Activated CD4-positive, alpha-beta T cell treated with anti-CD3 and anti-CD28 coated beads, Interleukin-2, amount 10 ng/mL, durations not matched to agents 7 days and 5 days (primary cell): ENCODE data around the gene CARD6. TPM values are rescaled to one million over a fixed set of nuclear protein-coding genes. Genes with fewer than 3 reads are reported as not detected.
"Not testable (repeated sequence)": the region's sequence is repeated elsewhere in the genome, so short reads cannot be mapped to it uniquely, and the experiment has no call there.

ENCODE experiments used
- CTCF ChIA-PET: fragments of 350-600 bp; sonication (Branson Sonifier 250); formaldehyde crosslinking; loops from one replicate; lab custom pipeline; 2021; ENCODE audit warnings: antibody characterized with exemption; lab: Charles Lee
- POLR2A ChIA-PET: fragments of 350-600 bp; sonication (Branson Sonifier 250); formaldehyde crosslinking; loops from one replicate; lab custom pipeline; 2021; ENCODE audit warnings: antibody characterized with exemption; lab: Charles Lee
- DNase-seq: peaks from one replicate; pipeline ENCODE4 v3.0.0-alpha.2; 2020
- H3K27ac Mint-ChIP-seq: one replicate; pipeline ENCODE4 v1.8.0; 2021; ENCODE audit warnings: mild to moderate bottlenecking, moderate library complexity, mixed read lengths
- H3K27me3 Mint-ChIP-seq: one replicate; pipeline ENCODE4 v1.8.0; 2021; ENCODE audit warnings: mixed read lengths
- H3K36me3 Mint-ChIP-seq: one replicate; pipeline ENCODE4 v1.8.0; 2021; ENCODE audit warnings: low read depth, mixed read lengths
- H3K4me1 Mint-ChIP-seq: one replicate; pipeline ENCODE4 v1.8.0; 2021; ENCODE audit warnings: mixed read lengths
- H3K4me3 Mint-ChIP-seq: one replicate; pipeline ENCODE4 v1.8.0; 2021; ENCODE audit warnings: mild to moderate bottlenecking, moderate library complexity, mixed read lengths
- H3K9me3 Mint-ChIP-seq: one replicate; pipeline ENCODE4 v1.8.0; 2021; ENCODE audit warnings: mixed read lengths
- total RNA-seq, 2 experiments: library from RNA; stranded (reverse); gene quantifications; one replicate each; pipeline ENCODE4 v1.2.3, GENCODE V29; 2021

The CARD6 gene, protein sequence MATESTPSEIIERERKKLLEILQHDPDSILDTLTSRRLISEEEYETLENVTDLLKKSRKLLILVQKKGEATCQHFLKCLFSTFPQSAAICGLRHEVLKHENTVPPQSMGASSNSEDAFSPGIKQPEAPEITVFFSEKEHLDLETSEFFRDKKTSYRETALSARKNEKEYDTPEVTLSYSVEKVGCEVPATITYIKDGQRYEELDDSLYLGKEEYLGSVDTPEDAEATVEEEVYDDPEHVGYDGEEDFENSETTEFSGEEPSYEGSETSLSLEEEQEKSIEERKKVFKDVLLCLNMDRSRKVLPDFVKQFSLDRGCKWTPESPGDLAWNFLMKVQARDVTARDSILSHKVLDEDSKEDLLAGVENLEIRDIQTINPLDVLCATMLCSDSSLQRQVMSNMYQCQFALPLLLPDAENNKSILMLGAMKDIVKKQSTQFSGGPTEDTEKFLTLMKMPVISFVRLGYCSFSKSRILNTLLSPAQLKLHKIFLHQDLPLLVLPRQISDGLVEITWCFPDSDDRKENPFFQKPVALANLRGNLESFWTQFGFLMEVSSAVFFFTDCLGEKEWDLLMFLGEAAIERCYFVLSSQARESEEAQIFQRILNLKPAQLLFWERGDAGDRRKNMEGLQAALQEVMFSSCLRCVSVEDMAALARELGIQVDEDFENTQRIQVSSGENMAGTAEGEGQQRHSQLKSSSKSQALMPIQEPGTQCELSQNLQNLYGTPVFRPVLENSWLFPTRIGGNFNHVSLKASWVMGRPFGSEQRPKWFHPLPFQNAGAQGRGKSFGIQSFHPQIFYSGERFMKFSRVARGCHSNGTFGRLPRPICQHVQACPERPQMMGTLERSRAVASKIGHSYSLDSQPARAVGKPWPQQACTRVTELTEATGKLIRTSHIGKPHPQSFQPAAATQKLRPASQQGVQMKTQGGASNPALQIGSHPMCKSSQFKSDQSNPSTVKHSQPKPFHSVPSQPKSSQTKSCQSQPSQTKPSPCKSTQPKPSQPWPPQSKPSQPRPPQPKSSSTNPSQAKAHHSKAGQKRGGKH
- 1 to 10 TPM; 5.0 to 5.2 TPM for total RNA-seq

DNA sequence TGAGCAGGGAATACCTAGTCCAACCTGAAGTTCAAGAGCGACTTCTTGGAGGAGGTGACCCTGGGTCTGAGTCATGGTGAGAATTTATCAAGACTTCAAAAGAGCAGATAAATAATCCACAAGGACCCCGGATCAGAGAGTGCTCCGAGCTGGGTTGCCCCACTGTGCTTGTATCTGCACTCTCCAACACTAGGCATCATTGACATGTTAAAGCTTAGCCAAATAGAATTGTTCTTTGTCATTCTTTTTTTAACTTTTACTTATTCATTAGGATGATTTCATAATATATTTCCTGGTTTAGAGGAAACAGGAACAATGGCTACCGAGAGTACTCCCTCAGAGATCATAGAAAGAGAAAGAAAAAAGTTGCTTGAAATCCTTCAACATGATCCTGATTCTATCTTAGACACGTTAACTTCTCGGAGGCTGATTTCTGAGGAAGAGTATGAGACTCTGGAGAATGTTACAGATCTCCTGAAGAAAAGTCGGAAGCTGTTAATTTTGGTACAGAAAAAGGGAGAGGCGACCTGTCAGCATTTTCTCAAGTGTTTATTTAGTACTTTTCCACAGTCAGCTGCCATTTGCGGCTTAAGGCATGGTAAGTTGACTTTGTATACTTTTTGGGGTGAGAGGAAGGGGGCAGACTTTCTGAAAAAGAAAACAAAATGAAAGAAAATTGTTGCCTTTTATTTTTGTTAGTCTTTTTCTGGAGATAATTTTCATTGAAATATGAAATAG is at the start of gene CARD6:
TSS of gene CARD6 (plus strand) at position 300 of the 738 bp plus-strand sequence. CDS start at position 316, 16 bp downstream.
- POLR2A ChIA-PET, result no interaction called here

DNA sequence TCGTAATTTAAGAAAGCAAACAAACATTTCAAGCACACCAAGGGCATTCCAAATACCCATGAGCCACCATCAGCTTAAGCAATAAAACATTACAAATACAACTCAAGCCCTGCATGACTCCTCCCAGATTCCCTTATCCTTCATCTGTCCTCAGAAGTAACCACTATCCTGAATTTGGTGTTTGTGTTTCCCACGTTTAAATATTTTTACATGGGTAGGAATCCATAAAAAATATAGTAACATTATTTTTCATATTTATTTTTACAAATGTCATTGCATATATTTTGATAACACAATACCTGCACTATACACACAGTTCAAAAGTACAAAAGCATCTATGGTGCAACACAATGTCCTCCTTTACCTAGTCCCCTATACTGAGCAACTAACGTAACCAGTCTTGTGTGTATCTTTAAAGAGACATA is 49.4 kb upstream of the CARD6 start:
- ChIA-PET POLR2A (no interaction called here), CTCF (no interaction called here)
- Mint-ChIP-seq H3K36me3 (peaks cover 52% of the 10 kb centered on the region), H3K27me3 (no peaks in the 10 kb centered on the region), H3K9me3 (peaks cover 9% of the 10 kb centered on the region), H3K27ac (no peak overlapping the region), H3K4me3 (no peak overlapping the region), H3K4me1 (peaks cover 34% of the 10 kb centered on the region)
- DNase-seq, result no peak

More for the DNA sequence above, at the start of gene CARD6:
- H3K27ac Mint-ChIP-seq, result peak within 1 kb of the TSS; percentile 96
- peaks cover 32% of the 10 kb centered on the region for H3K4me1 Mint-ChIP-seq
- H3K36me3 Mint-ChIP-seq, result peaks cover 15% of the 10 kb centered on the region
- DNase-seq, result peak; percentile 22
- peaks cover 2% of the 10 kb centered on the region for H3K9me3 Mint-ChIP-seq
- peak within 1 kb of the TSS; percentile 82 for H3K4me3 Mint-ChIP-seq
- peaks cover 6% of the 10 kb centered on the region for H3K27me3 Mint-ChIP-seq
- CTCF ChIA-PET, result interaction anchor here (0.5 to 1.0 kb wide), 4 partner anchors 10 to 45 kb away, joined by 3 read pairs; no protein-coding TSS in a partner anchor

DNA sequence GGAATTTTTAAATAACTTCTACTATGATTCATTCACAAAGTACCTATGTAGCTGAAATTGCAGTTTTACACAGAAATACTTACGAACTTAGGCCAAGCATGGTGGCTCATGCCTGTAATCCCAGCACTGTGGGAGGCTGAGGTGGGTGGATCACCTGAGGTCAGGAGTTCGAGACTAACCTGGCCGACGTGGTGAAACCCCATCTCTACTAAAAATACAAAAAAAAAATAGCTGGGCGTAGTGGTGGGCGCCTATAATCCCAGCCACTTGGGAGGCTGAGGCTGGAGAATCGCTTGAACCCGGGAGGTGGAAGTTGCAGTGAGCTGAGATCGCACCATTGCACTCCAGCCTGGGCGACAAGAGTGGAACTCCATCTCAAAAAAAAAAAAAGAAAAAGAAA is 48.5 kb upstream of the CARD6 start:
- H3K4me3 Mint-ChIP-seq, H3K9me3 Mint-ChIP-seq, H3K27me3 Mint-ChIP-seq, H3K27ac Mint-ChIP-seq, POLR2A ChIA-PET, DNase-seq, CTCF ChIA-PET: not testable (repeated sequence)
- H3K36me3 Mint-ChIP-seq, result peaks cover 49% of the 10 kb centered on the region
- H3K4me1 Mint-ChIP-seq, result peaks cover 38% of the 10 kb centered on the region

DNA sequence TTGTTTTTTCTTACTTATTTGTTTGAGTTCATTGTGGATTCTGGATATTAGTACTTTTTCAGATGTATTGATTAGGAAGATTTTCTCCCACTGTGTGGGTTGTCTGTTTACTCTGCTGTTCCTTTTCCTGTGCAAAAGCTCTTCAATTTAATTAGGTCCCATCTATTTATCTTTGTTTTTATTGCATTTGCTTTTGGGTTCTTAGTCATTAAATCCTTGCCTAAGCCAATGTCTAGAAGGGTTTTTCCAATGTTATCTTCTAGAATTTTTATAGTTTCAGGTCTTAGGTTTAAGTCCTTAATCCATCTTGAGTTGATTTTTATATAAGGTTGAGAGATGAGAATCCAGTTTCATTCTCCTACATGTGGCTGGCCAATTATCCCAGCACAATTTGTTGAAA is 46.8 kb upstream of the CARD6 start:
- H3K4me3 Mint-ChIP-seq, H3K27ac Mint-ChIP-seq, POLR2A ChIA-PET, DNase-seq, H3K27me3 Mint-ChIP-seq, CTCF ChIA-PET, H3K9me3 Mint-ChIP-seq: not testable (repeated sequence)
- Mint-ChIP-seq H3K36me3 (peaks cover 32% of the 10 kb centered on the region), H3K4me1 (peaks cover 42% of the 10 kb centered on the region)

DNA sequence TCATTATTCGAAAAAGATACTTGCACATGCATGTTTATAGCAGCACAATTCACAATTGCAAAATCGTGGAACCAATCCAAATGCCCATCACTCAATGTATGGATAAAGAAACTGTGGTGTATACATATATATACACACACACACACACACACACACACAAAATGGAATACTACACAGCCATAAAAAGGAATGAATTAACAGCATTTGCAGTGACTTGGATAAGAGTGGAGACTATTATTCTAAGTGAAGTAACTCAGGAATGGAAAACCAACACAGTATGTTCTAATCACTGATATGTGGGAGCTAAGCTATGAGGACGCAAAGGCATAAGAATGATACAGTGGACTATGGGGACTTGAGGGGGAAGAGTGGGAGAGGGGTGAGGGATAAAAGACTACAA is 46.3 kb upstream of the CARD6 start:
- H3K9me3 Mint-ChIP-seq, H3K27ac Mint-ChIP-seq, CTCF ChIA-PET, H3K4me3 Mint-ChIP-seq, H3K27me3 Mint-ChIP-seq, POLR2A ChIA-PET, DNase-seq: not testable (repeated sequence)
- peaks cover 41% of the 10 kb centered on the region for H3K4me1 Mint-ChIP-seq
- peaks cover 30% of the 10 kb centered on the region for H3K36me3 Mint-ChIP-seq

DNA sequence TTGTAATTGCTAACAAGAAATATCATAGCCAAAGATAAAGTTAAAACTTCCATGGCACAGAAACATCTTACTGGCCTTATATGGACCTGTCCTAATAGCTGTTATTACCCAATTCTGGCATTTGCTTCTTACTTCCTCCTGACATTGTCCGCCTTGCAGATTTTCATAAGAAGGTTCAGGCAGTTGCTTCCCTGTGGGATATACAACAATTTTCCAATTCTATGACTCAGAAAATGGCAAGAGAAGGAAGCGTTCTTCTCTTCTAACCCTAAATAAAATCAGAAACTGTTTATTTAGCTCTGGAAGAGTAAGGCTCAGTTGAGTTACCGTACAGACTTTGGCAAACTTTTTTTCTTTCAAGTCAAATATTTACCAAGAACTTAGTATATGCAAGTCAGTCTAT is 44.7 kb upstream of the CARD6 start:
- POLR2A ChIA-PET, result no interaction called here

DNA sequence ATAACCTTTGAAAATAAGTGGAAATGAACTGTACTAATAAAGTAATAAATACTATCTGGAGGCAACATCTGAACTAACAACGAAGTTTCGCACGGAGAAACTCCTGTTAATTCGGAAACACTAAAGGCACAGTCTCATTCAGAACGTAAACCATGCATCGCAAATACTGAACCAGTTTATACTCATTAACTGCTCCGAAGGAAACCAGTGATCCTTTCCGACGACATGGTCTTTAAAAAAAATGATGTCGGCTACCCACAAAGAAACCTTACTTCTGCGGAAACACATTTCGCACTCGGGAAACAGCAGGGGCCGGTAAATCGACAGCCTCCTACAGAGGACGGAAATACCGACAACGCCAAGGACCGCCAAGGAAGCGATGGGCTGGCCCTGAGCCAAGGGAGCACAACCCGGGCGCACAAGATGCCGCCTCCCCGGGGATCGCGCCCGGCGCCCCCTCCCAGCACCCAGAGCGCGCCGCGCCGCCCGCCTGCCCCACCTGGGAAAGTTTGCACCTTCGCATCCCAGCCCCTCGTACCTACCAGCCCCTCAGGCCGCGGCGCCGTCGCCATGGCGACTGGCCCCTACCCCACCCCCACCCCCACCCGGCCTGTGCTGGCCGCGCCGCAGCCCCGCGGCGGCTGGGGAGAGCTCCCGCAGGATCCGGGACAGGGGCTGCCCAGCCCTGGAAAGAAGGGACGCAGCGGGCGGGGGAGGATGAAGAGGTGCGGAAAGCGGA is 43.7 kb upstream of the CARD6 start:
- peak; percentile 78 for DNase-seq
- Mint-ChIP-seq H3K27ac (peak overlapping the region; percentile 92), H3K4me3 (peak overlapping the region; percentile 89), H3K4me1 (peaks cover 38% of the 10 kb centered on the region), H3K9me3 (no peaks in the 10 kb centered on the region), H3K27me3 (peaks cover 8% of the 10 kb centered on the region), H3K36me3 (peaks cover 27% of the 10 kb centered on the region)
- CTCF ChIA-PET, result interaction anchor here (0.6 to 1.6 kb wide), 5 partner anchors 9 to 37 kb away, joined by 3 to 5 read pairs (median 4); no protein-coding TSS in a partner anchor
- POLR2A ChIA-PET, result no interaction called here

More for the DNA sequence above, 44.7 kb upstream of the CARD6 start:
- CTCF ChIA-PET, result interaction anchor here (0.7 to 0.8 kb wide), 2 partner anchors 45 to 1544 kb away, joined by 3 read pairs; partner anchors contain the start of gene CARD6
- no peak overlapping the region for H3K27ac Mint-ChIP-seq
- no peaks in the 10 kb centered on the region for H3K9me3 Mint-ChIP-seq
- H3K4me1 Mint-ChIP-seq, result peaks cover 38% of the 10 kb centered on the region
- DNase-seq, result no peak
- peak overlapping the region; percentile 89 for H3K4me3 Mint-ChIP-seq
- peaks cover 6% of the 10 kb centered on the region for H3K27me3 Mint-ChIP-seq
- peaks cover 27% of the 10 kb centered on the region for H3K36me3 Mint-ChIP-seq

DNA sequence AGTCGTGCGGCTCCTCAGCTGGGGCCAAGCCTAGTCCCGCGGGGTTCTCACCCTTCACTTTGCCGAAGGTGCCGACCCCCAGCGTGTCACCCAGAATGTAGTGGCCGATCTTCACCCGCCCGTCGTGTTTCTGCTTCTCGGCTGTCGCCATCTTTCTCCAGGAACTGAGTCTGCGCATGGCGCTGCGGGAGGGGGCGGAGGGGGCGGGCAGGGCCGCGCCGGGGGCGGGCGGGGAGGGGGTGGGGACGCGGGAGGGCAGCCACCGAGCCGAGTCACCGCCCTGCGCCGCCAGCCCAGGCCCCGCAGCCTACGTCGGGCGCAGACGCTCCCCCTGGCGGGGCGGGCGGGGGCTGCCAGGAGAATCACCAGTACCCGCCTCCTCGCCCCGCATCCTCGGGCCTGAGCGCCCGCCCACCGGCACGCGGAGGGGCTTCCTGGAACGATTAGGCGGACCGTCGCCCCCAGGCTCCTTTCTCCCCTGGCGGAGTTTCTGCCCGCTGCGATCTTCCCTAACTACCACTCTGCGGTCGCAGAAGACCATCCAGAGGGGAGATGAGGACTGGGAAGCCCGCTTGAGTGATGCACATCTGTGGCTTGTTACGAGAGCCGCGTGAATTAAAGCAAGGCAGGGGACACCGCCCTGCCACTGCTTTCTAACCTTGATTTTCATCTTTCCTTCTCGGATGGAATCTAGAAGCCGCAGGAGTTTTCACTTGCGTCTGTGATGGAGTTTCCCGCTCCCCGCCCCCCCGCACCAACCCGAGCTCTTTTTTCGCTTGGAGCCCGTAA is 43.0 kb upstream of the CARD6 start, which contains the start of gene PRKAA1:
TSS of gene PRKAA1 (minus strand) at position 363 of the 789 bp plus-strand sequence. CDS start at position 178, 185 bp downstream.
- Mint-ChIP-seq H3K27me3 (peaks cover 8% of the 10 kb centered on the region), H3K36me3 (peaks cover 27% of the 10 kb centered on the region), H3K9me3 (no peaks in the 10 kb centered on the region), H3K27ac (peak within 1 kb of the TSS; percentile 92), H3K4me1 (peaks cover 38% of the 10 kb centered on the region), H3K4me3 (peak within 1 kb of the TSS; percentile 89)
- peak; percentile 88 for DNase-seq
- ChIA-PET POLR2A (no interaction called here), CTCF (interaction anchor here (0.6 to 1.6 kb wide), 8 partner anchors 8 to 36 kb away, joined by 3 to 5 read pairs (median 4); no protein-coding TSS in a partner anchor)

DNA sequence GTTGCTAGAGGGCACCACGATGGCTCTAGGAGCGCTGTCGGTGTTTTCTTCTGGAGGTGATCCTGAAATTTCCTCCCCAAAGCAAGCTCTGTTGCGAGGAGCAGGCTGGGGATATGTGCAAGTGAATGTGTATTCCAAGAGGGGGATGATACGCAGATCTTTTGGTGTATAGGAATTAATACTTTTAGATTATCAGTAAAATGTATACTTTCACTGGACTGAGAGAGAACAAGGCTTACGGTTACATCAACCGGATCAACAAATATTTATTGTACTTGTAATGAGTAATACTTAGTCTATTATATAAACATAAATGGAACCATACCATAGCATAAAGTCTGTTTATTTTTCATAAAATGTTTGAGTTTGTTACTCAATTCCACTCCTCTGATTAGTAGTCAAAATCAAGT is 42.4 kb upstream of the CARD6 start:
- Mint-ChIP-seq H3K9me3 (no peaks in the 10 kb centered on the region), H3K27me3 (peaks cover 8% of the 10 kb centered on the region), H3K4me1 (peaks cover 34% of the 10 kb centered on the region), H3K36me3 (peaks cover 24% of the 10 kb centered on the region), H3K27ac (peak overlapping the region; percentile 83), H3K4me3 (peak overlapping the region; percentile 83)
- ChIA-PET CTCF (interaction anchor here (0.7 to 1.6 kb wide), 5 partner anchors 17 to 35 kb away, joined by 3 to 5 read pairs (median 4); no protein-coding TSS in a partner anchor), POLR2A (no interaction called here)
- DNase-seq, result no peak

DNA sequence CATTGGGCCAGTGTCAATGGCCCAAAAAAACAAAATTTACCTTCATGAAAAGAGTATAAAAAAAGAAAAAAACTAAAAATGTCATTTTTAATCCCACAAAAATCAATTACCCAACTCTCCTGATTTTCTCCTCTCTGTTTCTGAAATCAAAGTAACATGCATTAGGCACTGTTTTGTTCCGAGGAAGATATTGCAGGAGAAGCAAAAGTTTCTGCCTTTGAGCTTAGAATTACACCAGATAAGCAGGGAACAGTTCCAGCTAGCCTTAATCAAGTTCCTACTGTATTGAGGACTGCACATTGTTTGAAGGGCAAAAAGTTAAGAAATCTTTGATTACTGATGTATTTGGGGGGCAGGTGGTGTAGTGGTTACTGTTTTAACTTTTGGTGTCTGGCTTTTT is 41.9 kb upstream of the CARD6 start:
- ChIA-PET CTCF (interaction anchor here (0.7 to 1.6 kb wide), 4 partner anchors 16 to 33 kb away, joined by 3 to 5 read pairs (median 4); no protein-coding TSS in a partner anchor), POLR2A (no interaction called here)
- H3K4me1 Mint-ChIP-seq, result peaks cover 30% of the 10 kb centered on the region
- no peak for DNase-seq
- H3K36me3 Mint-ChIP-seq, result peaks cover 21% of the 10 kb centered on the region
- peak overlapping the region; percentile 83 for H3K4me3 Mint-ChIP-seq
- peaks cover 8% of the 10 kb centered on the region for H3K27me3 Mint-ChIP-seq
- H3K9me3 Mint-ChIP-seq, result no peaks in the 10 kb centered on the region
- H3K27ac Mint-ChIP-seq, result no peak overlapping the region
